NCI-H2196 (cell line): Measurements from ENCODE around the gene TMEM233.

Experiments
- DNase-seq: peaks from one replicate; lab custom pipeline; 2025; ENCODE audit not compliant: unreplicated experiment; lab: John Stamatoyannopoulos, UW

The TMEM233 gene

DNA sequence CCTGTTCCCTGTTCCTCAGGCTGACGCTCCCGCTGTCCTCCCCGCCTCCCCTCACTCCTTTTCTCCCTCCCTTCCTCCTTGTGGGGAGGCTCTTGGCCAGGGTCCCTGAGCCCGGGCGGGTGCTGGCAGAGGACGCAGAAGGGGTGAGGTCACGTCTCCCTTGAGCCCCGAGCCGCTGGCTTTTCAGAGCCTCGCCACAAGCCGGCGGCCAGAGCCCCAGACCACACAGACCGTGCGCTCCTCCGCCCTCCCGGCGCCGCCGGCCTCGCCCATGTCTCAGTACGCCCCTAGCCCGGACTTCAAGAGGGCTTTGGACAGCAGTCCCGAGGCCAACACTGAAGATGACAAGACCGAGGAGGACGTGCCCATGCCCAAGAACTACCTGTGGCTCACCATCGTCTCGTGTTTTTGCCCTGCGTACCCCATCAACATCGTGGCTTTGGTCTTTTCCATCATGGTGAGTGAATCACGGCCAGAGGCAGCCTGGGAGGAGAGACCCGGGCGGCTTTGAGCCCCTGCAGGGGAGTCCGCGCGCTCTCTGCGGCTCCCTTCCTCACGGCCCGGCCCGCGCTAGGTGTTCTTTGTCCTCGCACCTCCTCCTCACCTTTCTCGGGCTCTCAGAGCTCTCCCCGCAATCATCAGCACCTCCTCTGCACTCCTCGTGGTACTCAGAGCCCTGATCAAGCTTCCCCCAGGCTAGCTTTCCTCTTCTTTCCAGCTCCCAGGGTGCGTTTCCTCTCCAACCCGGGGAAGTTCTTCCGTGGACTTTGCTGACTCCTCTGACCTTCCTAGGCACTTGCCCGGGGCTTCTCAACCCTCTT lies at the start of gene TMEM233:
Gene TMEM233, plus strand, starts transcription at position 197 of the 821 bp plus-strand sequence. Its CDS starts 75 bp downstream, at position 272.
- DNase-seq: no peak

DNA sequence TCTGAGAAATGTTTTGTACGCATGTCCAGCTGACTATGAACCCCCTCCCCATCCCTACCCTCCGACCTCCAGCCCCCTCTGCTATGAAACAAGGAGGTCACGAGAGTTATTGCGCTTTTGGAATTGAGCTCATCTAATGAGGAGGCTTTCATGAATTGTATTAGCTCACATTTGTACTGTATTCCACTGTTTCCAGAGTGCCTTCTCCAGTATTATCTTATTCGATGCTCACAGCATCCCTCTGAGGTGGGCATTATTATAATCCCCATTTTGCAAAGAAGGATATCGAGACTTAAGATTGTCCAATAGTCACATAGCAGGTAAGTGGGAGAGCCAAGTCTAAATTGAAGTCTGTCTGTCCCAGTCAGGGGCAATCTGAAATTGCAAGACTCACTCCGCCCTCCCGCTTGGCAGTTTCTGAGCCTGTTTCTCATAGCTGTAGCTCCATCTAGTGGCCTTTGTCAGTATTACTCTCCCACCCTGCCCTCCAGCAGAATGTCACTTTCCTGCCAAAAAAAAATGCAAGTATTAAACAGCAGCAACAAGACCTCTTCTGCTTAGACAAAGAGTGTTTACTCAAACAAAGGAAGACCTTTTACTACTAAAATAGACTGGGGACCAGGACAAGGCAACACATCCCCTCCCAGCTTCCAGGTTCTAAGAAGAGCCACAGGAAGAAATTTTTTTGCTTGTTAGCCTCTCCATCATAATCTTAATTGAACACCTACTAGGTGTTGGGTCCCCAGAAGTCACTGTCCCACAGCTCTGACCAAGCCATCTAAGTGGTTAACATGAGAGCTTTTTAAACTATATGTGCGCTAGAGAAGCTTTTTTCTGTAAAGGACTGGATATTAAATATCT lies 48.6 kb upstream of the TMEM233 start:
- peak; percentile 70 for DNase-seq

DNA sequence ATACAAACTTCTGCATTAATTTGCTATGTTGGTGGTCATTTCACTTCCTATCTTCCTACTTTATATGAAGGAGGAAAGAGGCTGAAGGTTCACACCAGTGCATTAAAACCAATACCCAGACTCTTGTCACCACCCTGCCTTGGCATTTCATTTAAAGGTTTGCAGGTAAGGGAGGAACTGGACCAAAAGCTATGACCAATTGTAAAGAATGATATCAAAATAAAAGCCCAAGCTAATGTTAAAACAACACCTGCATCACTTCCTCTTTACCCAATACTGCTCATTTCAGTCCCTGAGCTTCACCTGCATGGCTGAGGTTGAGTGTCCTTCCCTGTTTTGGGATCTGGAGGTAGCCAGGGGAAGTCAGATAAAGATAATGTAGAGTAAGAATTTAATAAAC lies 47.2 kb upstream of the TMEM233 start:
- no peak for DNase-seq

DNA sequence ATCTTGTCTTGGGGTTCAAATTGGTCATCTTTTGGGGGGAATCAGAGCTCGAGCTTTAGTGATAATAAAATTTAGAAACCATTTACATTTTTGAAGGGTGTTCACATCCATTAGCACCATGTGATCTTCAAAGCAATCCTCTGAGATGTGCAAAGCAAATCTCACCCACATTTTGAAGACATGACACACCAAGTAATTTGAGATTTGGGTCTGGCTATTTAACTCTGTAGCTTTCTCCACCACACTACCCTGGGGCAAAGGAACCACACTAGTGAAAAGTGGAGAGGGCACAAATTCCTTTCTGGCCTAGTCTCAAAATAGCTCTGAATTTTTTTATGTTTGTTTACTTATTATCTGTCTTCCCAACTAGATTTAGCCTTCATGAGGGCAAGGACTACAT lies 46.6 kb upstream of the TMEM233 start:
- no peak for DNase-seq

DNA sequence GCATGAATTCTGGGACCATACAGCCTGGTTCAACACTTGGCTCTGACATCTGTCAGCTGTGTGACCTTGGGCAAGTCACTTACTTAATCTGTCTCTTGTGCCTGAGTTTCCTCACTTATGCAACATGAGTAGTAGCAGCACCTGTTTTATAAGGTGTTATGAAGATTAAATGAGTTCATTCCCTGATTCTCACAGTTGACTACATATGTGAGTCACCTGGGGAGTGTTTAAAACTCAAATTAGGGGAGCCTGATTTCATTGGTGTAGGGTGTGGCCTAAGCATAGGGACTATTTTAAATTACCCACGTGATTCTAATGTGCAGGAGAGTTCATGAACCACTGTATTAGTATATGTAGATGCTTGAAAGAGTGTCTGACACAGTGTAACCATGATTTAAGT lies 36.7 kb upstream of the TMEM233 start:
- no peak for DNase-seq

DNA sequence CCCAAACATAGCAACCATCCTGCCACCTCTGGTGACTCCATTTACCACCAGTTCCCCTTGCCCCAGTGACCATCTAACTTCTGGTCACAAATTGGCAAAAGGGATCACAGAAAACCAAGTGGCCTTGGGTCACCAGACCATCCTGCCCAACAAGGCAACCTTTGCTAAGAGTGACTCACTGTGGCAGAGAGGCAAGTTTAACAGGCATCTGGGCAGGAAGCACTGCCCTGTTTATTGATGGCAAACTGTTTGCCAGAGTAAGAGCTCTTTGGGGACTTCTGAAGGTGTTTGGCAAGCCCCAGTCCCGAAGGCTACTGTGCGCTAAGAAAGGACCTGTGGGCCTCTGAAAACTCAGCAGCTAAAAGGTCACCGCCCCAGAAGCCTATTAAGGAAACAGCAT lies 28.2 kb upstream of the TMEM233 start:
- DNase-seq: no peak

DNA sequence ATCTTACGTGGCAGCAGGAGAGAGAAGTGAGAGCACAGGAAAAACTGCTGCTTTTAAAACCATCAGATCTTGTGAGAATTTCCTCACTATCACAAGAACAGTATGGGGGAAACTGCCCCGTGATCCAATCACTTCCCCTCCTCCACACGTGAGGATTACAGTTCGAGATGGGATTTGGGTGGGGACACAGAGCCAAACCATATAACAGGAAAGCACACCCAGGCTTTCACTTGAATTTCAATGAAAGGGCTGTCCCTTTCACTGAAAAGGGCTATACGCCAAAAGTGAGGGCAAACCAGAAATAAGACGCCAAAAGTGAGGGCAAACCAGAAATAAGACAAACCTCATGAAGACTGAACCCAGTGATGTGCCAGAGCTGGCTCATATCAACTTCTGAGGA lies 22.8 kb upstream of the TMEM233 start:
- DNase-seq: no peak

DNA sequence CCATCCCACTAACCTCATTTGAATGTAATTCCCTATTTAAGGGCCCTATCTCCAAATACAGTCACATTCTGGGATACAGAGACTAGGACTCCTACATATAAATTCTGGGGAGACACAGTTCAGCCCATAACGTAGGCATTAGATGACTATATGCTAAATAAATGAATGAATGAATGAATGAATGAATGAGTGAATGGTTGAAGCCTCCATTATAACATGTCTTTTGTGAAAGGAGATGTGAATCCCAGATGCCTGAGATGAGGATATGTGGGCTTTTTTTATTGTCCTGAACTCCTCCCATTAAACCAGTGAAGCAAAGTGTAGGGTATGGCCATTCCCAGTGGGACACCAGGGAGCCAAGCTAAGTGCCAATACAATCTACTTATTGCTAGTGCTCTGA lies 20.5 kb upstream of the TMEM233 start:
- DNase-seq: no peak

DNA sequence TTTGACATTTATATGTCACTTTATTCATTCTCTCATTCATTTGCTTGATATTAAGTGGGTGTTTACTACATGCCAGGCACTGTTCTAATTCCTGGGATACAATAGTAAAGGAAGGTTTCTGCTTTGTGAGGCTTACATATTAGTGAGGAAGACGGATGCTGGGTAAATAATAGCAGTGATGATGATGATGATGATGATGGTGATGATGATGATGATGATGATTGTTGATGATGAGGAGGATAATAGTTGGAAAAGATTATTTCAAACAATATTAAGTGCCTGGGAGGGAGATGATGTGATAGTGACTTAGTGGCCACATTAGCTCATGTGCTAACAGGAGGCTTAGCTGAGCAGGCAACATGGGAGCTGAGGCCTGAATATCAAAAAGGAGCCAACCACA lies 19.3 kb upstream of the TMEM233 start:
- DNase-seq: no peak

DNA sequence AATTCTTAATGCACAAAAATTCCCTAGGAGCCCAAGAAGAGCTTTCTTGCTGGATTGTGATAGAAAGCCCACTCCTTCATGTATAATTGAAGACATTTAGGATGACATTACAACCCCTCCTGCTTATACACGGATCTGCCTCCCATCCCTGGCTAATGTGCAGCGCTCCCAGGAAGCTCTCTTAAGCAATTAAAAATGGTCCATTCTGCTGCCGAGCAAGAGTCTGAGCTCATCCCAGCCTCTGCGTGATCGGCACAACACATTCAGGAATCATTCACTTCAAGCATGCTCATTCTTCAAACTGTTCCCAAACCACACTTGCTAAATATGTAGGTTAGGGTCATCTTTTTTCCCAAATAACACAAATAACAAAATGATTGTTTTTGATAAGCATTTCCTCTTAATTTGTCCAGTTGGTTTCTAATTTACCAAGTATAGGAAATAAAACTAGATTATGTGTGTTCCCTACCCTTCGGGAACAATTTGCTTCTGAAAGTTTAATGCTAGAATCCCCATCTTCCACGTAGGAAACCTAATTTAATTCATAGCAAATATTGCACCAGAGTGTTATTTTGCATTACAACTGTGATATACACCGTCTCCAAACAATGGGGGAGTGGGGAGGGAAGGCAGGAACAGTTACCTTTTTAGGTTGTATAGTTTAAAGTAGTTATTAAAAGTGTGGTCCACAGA lies 17.3 kb upstream of the TMEM233 start:
- no peak for DNase-seq

DNA sequence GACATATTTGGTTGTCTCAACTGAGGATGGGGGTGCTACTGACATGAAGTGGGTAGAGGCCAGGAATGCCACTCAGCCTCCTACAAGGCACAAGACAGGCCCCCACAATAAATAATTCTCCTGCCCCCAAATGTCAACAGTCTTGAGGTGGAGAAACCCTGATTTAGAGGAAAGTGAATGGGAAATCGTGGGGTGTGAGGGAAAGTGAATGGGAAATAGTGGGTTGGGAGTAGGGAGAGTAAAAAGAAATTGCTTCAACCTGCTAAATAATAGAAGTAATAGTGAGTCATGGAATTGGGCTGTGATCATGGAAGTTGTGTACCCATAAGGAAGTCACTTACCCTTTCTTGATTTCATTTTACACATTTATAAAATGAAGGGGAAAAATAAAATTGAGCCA lies 16.7 kb upstream of the TMEM233 start:
- no peak for DNase-seq

DNA sequence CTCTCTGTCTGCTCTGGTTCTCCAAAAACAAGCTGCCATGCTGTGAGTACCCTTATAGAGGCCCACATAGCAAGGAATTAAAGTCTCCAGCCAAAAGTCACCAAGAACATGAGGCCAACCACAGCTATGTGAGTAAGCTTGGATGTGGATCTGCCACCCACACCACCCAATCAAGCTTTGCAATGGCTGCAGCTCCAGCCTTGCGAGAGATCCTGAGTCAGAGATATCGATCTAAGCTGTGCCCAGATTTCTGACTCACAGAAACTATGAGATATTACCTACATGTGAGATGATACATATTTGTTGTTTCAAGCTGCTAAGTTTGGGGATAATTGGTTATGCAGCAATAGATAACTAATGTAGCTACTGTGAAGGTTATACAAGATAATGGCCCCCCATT lies 15.5 kb upstream of the TMEM233 start:
- no peak for DNase-seq

DNA sequence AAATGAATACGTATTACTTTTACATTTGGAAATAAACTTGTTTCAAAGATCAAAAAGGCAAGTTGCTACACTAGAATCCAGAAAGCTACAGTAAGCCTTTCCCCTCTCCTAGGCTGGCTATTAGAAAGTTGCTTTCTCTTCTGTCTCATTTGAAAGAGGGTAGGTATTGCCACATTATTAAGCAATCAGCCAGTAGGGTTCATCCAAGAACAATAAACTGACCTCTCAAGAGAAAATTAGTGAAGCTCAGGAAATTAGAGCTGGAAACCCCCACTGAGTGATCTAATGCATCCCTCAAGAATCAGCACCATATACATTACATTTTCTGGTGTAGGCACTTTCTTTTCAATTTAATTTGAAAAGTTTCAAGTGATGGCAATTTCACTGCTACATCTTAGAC lies 4.5 kb upstream of the TMEM233 start:
- DNase-seq: no peak

DNA sequence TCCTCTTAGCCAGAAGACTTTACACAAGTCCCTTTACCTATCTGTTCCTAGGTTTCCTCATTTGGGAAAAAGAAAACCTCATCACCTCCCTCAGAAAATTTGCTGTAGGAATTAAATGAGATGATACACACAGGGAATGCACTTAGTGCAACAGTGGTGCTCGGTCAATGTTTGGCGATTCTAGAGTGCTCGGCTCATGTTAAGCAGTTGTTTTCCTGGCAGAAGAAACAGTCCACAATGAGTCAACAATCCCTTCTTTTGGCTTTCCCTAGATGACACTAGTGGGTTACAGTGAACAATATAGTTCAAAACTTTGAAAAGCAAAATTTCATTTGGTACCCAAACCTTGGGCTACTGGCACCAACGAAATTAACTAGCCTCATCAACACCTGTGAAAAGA lies 3.9 kb upstream of the TMEM233 start:
- no peak for DNase-seq

DNA sequence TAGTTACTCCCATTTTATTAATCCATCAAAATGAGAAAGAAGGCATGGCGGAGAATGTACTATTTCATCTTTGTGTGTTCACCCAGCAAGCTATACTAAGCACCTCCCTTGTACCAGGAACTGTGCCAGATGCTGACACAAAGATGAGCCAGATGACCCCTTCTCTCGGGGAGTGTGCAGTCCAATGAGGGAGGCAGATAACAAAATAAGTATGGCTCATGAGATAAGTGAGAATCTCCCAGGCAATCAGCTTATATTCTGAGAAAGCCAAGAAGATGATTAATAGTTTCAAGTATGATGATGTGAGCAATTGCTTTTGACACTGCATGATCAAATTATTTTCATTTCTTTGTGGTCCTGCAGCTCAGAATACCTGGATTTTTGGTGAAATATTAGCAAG lies 1.3 kb upstream of the TMEM233 start:
- no peak for DNase-seq

DNA sequence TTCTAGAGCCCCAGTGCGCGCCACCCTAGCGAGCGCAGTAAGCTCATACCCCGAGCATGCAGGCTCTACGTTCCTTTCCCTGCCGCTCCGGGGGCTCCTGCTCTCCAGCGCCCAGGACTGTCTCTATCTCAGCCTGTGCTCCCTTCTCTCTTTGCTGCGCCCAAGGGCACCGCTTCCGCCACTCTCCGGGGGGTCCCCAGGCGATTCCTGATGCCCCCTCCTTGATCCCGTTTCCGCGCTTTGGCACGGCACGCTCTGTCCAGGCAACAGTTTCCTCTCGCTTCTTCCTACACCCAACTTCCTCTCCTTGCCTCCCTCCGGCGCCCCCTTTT lies 791 bp downstream of the TMEM233 start:
- DNase-seq: no peak

DNA sequence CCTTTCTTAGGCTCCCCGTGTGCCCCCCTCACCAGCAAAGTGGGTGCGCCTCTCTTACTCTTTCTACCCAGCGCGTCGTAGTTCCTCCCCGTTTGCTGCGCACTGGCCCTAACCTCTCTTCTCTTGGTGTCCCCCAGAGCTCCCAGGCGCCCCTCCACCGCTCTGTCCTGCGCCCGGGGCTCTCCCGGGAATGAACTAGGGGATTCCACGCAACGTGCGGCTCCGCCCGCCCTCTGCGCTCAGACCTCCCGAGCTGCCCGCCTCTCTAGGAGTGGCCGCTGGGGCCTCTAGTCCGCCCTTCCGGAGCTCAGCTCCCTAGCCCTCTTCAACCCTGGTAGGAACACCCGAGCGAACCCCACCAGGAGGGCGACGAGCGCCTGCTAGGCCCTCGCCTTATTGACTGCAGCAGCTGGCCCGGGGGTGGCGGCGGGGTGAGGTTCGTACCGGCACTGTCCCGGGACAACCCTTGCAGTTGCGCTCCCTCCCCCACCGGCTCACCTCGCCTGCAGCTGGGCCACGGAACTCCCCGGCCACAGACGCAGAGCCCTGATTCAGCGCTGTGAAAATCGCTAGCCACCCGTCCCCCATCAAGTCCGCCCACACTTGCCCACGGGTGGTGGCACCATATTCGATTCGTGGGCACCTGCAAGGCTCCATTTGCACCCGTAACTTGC lies 1.3 kb downstream of the TMEM233 start:
- DNase-seq: no peak

DNA sequence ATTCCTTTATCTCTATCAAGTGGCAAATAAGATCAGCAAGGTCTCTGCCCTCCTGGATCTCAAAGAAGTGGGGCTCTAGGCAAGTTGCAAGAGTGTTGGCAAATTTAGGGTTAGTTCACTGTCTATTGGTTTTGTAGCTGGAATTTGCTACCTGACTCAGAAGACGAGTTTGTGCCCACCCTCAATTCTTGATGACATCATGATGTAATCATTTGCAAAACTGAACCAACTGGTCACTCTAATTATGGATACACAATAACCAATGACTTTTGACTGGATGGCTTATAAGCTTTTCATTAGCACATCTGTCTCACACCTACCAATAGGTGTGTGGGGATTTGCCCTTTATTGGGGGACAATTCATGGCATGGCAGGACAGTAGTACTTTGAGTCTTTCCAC lies 4.6 kb downstream of the TMEM233 start:
- no peak for DNase-seq

DNA sequence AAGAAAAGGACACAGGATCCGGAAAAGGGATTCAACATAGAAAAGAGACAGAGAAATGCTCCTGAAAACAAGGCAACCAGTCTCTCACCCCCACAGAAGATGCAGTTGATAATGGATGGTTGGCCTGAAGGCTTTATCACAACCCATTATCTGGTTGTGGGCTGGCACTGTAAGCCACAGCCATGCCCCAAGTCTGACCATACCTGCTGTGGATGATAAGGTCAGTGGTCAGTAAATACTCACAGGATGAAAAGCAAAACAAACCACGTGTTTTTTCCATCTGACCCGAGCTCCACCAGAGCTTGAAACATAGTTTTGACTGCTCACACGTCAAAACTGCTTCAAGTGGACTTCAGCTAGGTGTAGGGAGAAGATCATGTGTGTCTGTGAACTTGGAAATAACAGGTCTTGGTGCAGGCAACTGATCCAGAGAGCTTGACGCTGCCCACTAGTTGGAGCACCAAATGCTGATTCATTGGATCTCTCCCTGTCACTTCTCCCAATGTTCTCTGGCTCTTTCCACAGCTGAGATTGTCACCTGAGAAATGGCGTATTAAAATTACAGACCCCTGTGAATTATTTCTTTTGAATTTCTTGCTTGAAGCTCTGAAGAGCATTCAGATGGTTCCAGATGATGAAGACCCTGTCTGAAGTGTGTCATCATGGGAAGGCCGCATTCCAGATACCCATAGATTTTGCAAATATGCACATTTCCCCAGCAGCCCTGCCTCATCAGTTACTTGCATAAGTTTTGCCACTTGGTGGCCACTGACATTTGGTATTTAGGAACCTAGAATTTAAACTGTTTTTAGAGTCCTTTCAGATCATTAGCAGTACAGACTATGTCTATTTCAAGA lies 8.5 kb downstream of the TMEM233 start:
- no peak for DNase-seq

DNA sequence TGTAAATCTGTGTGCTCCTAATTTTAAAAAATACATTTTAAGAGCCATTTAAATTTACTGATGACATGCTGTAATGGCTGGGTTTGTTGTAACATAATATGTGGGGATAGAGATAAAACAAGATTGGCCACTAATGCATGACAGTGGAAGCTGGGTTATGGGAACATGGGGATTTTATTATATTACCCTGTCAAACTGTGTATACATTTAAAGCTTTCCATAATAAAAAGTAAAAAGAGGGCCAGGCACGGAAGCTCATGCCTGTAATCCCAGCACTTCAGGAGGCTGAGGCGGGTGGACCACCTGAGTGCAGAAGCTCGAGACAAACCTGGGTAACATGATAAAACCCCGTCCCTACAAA lies 9.1 kb downstream of the TMEM233 start:
- no peak for DNase-seq
